LNCaP clone FGC (cell line): ENCODE data around the gene B3GNT7.

Source experiments
- DNase-seq: peaks from one replicate; pipeline ENCODE4 v3.0.0-alpha.2; 2011; ENCODE audit warnings: low read depth
- H3K4me3 ChIP-seq: 2 replicates; pipeline ENCODE4 v1.5.1; 2011; ENCODE audit warnings: mild to moderate bottlenecking, low read depth, low read length, control low read depth
- CTCF ChIP-seq: IDR thresholded peaks from 2 replicates; pipeline ENCODE4 v1.5.1; 2012; ENCODE audit warnings: mild to moderate bottlenecking; ENCODE audit not compliant: control insufficient read depth, insufficient read depth; ENCODE audit errors: extremely low read depth

The B3GNT7 gene

GRCh38 chr2:231353469-231353868, 42.0 kb upstream of the B3GNT7 start:
- no peak for TF ChIP-seq CTCF
- H3K4me3 ChIP-seq: no peak overlapping the region
- DNase-seq: no peak

DNA sequence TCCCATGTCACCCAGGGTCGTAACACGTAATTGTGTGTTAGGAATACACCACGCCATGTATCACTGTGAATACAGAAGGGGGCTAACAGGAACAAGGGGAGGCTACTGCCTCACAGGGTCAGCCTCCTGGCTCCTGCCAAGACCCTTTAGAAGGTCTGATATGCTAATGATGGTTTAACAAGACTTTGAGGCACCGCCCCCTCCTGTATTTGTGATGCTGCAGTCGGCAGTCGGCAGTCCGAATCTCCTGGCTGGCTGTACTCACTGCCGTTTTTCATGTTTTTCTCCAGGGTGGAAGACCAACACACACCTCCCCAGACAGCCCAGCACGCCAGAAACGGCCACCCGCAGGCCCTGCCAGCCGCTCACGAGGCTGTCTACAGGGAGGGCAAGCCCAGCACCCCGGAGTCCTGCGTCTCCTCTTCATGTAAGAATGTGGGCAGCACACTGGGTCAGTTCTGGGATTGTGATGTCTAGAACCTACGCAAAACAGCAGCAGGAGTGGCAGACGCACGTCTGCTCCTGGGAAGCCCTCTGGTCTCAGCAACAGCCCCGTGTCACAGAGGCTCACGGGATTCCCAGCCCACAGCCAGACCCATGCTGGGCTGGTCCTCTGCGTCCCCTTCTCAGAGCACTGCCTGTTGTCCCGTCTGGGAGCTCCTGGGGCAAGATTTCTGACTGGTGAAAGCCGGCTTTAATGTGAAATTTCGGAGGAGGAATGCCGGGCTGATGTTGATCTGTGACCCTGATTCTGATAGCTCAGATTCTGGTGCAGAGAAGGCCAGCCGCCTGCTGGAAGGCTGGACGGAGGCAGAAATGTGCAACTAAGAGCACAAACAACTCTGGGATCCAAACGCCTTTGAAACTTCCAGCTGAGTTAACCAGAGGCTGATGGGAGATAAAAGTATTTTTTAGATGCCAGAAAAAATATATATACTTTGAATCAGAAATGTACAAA, 39.7 kb upstream of the B3GNT7 start:
- DNase-seq: no peak

GRCh38 chr2:231356466-231356844, 39.1 kb upstream of the B3GNT7 start:
- H3K4me3 ChIP-seq: no peak overlapping the region
- DNase-seq: no peak
- TF ChIP-seq CTCF: no peak

More for the DNA sequence above, 39.7 kb upstream of the B3GNT7 start:
- no peak for TF ChIP-seq CTCF
- H3K4me3 ChIP-seq: no peak overlapping the region

GRCh38 chr2:231357048-231357447, 38.5 kb upstream of the B3GNT7 start:
- no peak for DNase-seq

GRCh38 chr2:231357931-231358330, 37.6 kb upstream of the B3GNT7 start:
- no peak for TF ChIP-seq CTCF
- no peak overlapping the region for H3K4me3 ChIP-seq
- no peak for DNase-seq

More at GRCh38 chr2:231357048-231357447, 38.5 kb upstream of the B3GNT7 start:
- no peak overlapping the region for H3K4me3 ChIP-seq
- no peak for TF ChIP-seq CTCF

- DNase-seq: no peak
- no peak overlapping the region for H3K4me3 ChIP-seq
- no peak for TF ChIP-seq CTCF
Observed at GRCh38 chr2:231359441-231359840, 36.1 kb upstream of the B3GNT7 start.
